K562 (cell line): ENCODE data around the gene PPFIA3. TPM values are rescaled to one million over a fixed set of nuclear protein-coding genes. Genes with fewer than 3 reads are reported as not detected.
A peak's percentile ranks its signal among the peaks of the same experiment; 100 is the strongest.
"Not testable (repeated sequence)": the region's sequence is repeated elsewhere in the genome, so short reads cannot be mapped to it uniquely, and the experiment has no call there.

Experiments
- ATAC-seq: fragments of 200-7000 bp; cut with Tn5 transposase; 3 replicates; pipeline ENCODE4 v1.9.1; 2020; ENCODE audit warnings: moderate library complexity
- BruUV-seq: library from RNA; stranded (reverse); fragments of 400-500 nt; replicated peaks from 2 replicates; lab custom pipeline; 2021; lab: Mats Ljungman, UMichigan
- CTCF ChIA-PET: fragments of 300-600 bp; formaldehyde crosslinking; extraction: SDS; loops from one replicate; lab custom pipeline; 2021; ENCODE audit warnings: low intra/inter-chr PET ratio; lab: Yijun Ruan, JAX
- POLR2A ChIA-PET: fragments of 300-600, 350-650 bp; sonication (Branson Sonifier 250); formaldehyde crosslinking; extraction: SDS; loops from one replicate; lab custom pipeline; 2021; ENCODE audit warnings: antibody characterized with exemption, inconsistent platforms; lab: Yijun Ruan, JAX
- DNase-seq, 4 experiments: peaks; one replicate each; pipeline versions ENCODE4 v3.0.0 to v3.0.0-alpha.2; 2011 to 2018; ENCODE audit warnings: low spot score in 3 of 4, mixed read lengths in 3 of 4; ENCODE audit errors: extremely low read depth in 1 of 4
- FAIRE-seq: peaks from 2 replicates; lab custom pipeline; 2011; peaks lifted over from hg19 to GRCh38; lab: Jason Lieb, UNC
- H2AFZ ChIP-seq: 2 replicates; pipeline ENCODE4 v1.6.0; 2011; ENCODE audit warnings: low read depth, low read length, control low read depth, inconsistent platforms
- H3K27ac ChIP-seq: fragments of 200-600 bp; 3 replicates; pipeline ENCODE4 v1.8.0; 2011; ENCODE audit warnings: low read depth, mild to moderate bottlenecking, control low read depth, inconsistent platforms, low read length, moderate library complexity, mixed read lengths; ENCODE audit errors: extremely low read depth
- H3K27me3 ChIP-seq, 2 experiments: fragments of 300-600 bp in 1 of 2; 2 replicates in 1 of 2; 3 replicates in 1 of 2; pipeline versions ENCODE4 v1.6.0 to v1.8.0; 2011; ENCODE audit warnings: inconsistent platforms in 2 of 2, low read length in 2 of 2, mild to moderate bottlenecking in 1 of 2, mixed read lengths in 1 of 2, moderate library complexity in 1 of 2; ENCODE audit not compliant: control insufficient read depth in 2 of 2, insufficient read depth in 2 of 2
- H3K36me3 ChIP-seq: fragments of 300-600 bp; 3 replicates; pipeline ENCODE4 v1.8.0; 2011; ENCODE audit warnings: mild to moderate bottlenecking, low read length, inconsistent platforms; ENCODE audit not compliant: control insufficient read depth, insufficient read depth
- H3K4me1 ChIP-seq, 2 experiments: fragments of 200-600 bp in 1 of 2; replicated peaks in 1 of 2; 2 replicates in 1 of 2; 3 replicates in 1 of 2; pipeline versions ENCODE4 v1.5.1 to v1.8.0; 2011; ENCODE audit warnings: inconsistent platforms in 2 of 2, low read length in 2 of 2, mild to moderate bottlenecking in 1 of 2, mixed read lengths in 1 of 2, moderate library complexity in 1 of 2; ENCODE audit not compliant: control insufficient read depth in 2 of 2, insufficient read depth in 2 of 2
- H3K4me2 ChIP-seq: 2 replicates; pipeline ENCODE4 v1.6.1; 2011; ENCODE audit warnings: low read length, control low read depth, inconsistent platforms, mixed read lengths; ENCODE audit not compliant: insufficient read depth
- H3K4me3 ChIP-seq: fragments of 200-600 bp; sonication (generic), shearing (Covaris generic); 2 replicates; pipeline ENCODE4 v1.5.1; 2016; ENCODE audit warnings: control low read depth, inconsistent platforms
- H3K79me2 ChIP-seq: fragments of 200-600 bp; 3 replicates; pipeline ENCODE4 v1.8.0; 2011; ENCODE audit warnings: low read length, inconsistent platforms; ENCODE audit not compliant: control insufficient read depth, insufficient read depth
- H3K9ac ChIP-seq, 2 experiments: 2 replicates each; pipeline versions ENCODE4 v1.6.0 to v1.6.1; 2011; ENCODE audit warnings: low read depth in 2 of 2, low read length in 2 of 2, control low read depth in 1 of 2, inconsistent platforms in 1 of 2, mild to moderate bottlenecking in 1 of 2, mixed read lengths in 1 of 2; ENCODE audit not compliant: insufficient read depth in 1 of 2
- H3K9me1 ChIP-seq: one replicate; pipeline ENCODE4 v1.6.0; 2011; ENCODE audit warnings: inconsistent platforms, mild to moderate bottlenecking, low read length, moderate library complexity; ENCODE audit not compliant: control insufficient read depth, insufficient read depth
- H3K9me3 ChIP-seq: replicated peaks from 2 replicates; pipeline ENCODE4 v1.5.1; 2011; ENCODE audit warnings: low read depth, low read length, inconsistent platforms; ENCODE audit not compliant: control insufficient read depth, insufficient read depth
- H4K20me1 ChIP-seq: replicated peaks from 2 replicates; pipeline ENCODE4 v1.6.1; 2011; ENCODE audit warnings: low read length, inconsistent platforms, mixed read lengths; ENCODE audit not compliant: control insufficient read depth, insufficient read depth
- MTA3 ChIP-seq: fragments of 450-650 bp; formaldehyde crosslinking; IDR thresholded peaks from 2 replicates; pipeline ENCODE4 v1.6.1; 2017; ENCODE audit warnings: mild to moderate bottlenecking, borderline replicate concordance
- NFIC ChIP-seq: fragments of 450-650 bp; IDR thresholded peaks from 2 replicates; pipeline ENCODE4 v1.6.1; 2017; ENCODE audit warnings: mild to moderate bottlenecking, inconsistent platforms
- POLR2A ChIP-seq: fragments of 450-650 bp; conservative IDR thresholded peaks from 2 replicates; pipeline ENCODE4 v1.6.1; 2016
- PTRF ChIP-seq: fragments of 450-650 bp; IDR thresholded peaks from 2 replicates; pipeline ENCODE4 v1.6.1; 2016; ENCODE audit warnings: mild to moderate bottlenecking, missing genetic modification characterization, missing compliant biosample characterization
- RBM25 ChIP-seq: fragments of 200-400 bp; formaldehyde crosslinking; IDR thresholded peaks from 2 replicates; pipeline ENCODE4 v1.6.1; 2018; ENCODE audit warnings: low read length, low read depth, moderate library complexity; ENCODE audit not compliant: severe bottlenecking
- TEAD4 ChIP-seq, 2 experiments: sonication (generic) in 1 of 2; formaldehyde crosslinking in 1 of 2; IDR thresholded peaks; 2 replicates each; pipeline versions ENCODE4 v1.6.1 to v1.8.0; 2012 to 2022; ENCODE audit warnings: borderline replicate concordance in 1 of 2, inconsistent platforms in 1 of 2, low read length in 1 of 2, mild to moderate bottlenecking in 1 of 2, missing genetic modification reagents in 1 of 2
- ZNF384 ChIP-seq: IDR thresholded peaks from 2 replicates; pipeline ENCODE4 v1.6.1; 2012; ENCODE audit warnings: low read depth, low read length, improper control_type of control experiment
- WGBS: fragments of 100-300 bp; shearing (Covaris generic); methylation state at CpG from one replicate; pipeline ENCODE4 v1.1.6; 2016; ENCODE audit warnings: low coverage, mixed read lengths; ENCODE audit not compliant: insufficient coverage; ENCODE audit errors: missing lambda C conversion rate; 5-methylcytosine and 5-hydroxymethylcytosine counted together
- in situ Hi-C: fragments of 300-500 bp; cut with MboI; formaldehyde crosslinking; loops from 4 replicates; pipeline ENCODE4 v1.15.0; 2018; ENCODE audit warnings: inconsistent platforms, mixed read lengths
- intact Hi-C: fragments of 100-400 bp; cut with micrococcal nuclease; formaldehyde crosslinking; loops from 2 replicates; pipeline ENCODE4 v1.14.2; 2022
- polyA plus RNA-seq, 8 experiments: library from polyadenylated mRNA; depleted of rRNA in 4 of 8; stranded (reverse) in 5 of 8; unstranded in 3 of 8; fragments of >200 nt; fragmentation: Nextera tagmentation in 2 of 8; fragmentation: Illumina TruSeq in 1 of 8; extraction: Ambion mirVana in 2 of 8; extraction: Trizol in 1 of 8; gene quantifications; 2 replicates each; pipeline versions ENCODE4 v1.2.1 to v1.2.3, GENCODE V29; 2011 to 2014; ENCODE audit warnings: inconsistent platforms in 1 of 8, missing spikeins in 1 of 8
- total RNA-seq, 7 experiments: library from RNA; depleted of rRNA in 6 of 7; stranded (reverse); fragments of >200 nt in 6 of 7; fragmentation: Illumina TruSeq in 2 of 7; extraction: Trizol in 2 of 7; gene quantifications; 2 replicates each; pipeline versions ENCODE4 v1.2.1 to v1.2.3, GENCODE V29; 2011 to 2021; ENCODE audit warnings: low replicate concordance in 1 of 7

The PPFIA3 gene
- total and polyA plus RNA-seq, 9 of the 15 experiments (the other 6 are each of a cell fraction or from before 2014, with no cell fraction given), result 0.10 to 53.0 (median 17.6) TPM

DNA sequence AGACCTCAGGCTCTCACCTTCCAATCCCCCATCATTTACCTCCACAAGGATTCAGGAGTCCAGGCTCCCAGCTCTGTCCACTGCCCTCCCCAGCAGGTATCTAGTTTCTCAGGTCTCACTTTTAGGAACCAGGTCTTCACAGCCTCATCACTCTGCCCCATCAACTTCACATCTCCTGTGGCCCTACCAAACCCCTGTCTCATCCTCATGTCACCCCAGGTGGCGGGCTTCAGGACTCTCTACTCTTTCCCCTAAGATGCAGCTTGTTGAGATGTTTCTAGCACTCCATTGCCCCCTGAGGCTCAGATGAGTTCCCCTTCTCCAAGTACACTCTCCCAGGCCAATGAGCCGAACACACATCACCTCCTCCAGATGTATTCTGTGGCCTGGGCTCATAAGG, 1.5 kb downstream of the PPFIA3 start:
- Histone ChIP-seq H3K9ac (peak overlapping the region in 1 of 2 experiments; percentile 94; a peak in 1 of 4 replicates), H3K36me3 (peaks cover 11% of the 10 kb centered on the region), H3K27ac (no peak overlapping the region), H4K20me1 (no peaks in the 10 kb centered on the region; the same call in 1 of the 2 replicates), H3K4me3 (no peak overlapping the region), H3K4me2 (no peak overlapping the region), H3K9me3 (no peaks in the 10 kb centered on the region), H3K79me2 (peaks cover 14% of the 10 kb centered on the region; the same call in 2 of the 3 replicates), H3K9me1 (no peaks in the 10 kb centered on the region), H3K27me3 (no peaks in the 10 kb centered on the region), H3K4me1 (peaks cover 23 to 58% of the 10 kb centered on the region in 2 experiments), H2AFZ (no peak overlapping the region)
- TF ChIP-seq RBM25, result no peak
- no peak for TF ChIP-seq TEAD4 (IDR thresholded peaks at IDR 0.05; ENCODE audit: low read length)
- TF ChIP-seq TEAD4 (CRISPR knock-in tag; IDR thresholded peaks at IDR 0.05; ENCODE audit: borderline replicate concordance), result no peak
- no peak for TF ChIP-seq PTRF
- no peak for TF ChIP-seq POLR2A
- TF ChIP-seq MTA3, result no peak
- no peak for ATAC-seq
- no TSS peak for BruUV-seq
- 74% methylated on average over 2 of the region's 2 CpGs for WGBS
- in situ Hi-C loops, result no loop called here
- DNase-seq, result no peak
- POLR2A ChIA-PET, result interaction anchor here (0.6 to 1.4 kb wide), 3 partner anchors 8 to 23 kb away, joined by 3 to 6 read pairs (median 5); no protein-coding TSS in a partner anchor
- CTCF ChIA-PET, result no interaction called here
- no peak for FAIRE-seq
- intact Hi-C loops, result no loop called here

DNA sequence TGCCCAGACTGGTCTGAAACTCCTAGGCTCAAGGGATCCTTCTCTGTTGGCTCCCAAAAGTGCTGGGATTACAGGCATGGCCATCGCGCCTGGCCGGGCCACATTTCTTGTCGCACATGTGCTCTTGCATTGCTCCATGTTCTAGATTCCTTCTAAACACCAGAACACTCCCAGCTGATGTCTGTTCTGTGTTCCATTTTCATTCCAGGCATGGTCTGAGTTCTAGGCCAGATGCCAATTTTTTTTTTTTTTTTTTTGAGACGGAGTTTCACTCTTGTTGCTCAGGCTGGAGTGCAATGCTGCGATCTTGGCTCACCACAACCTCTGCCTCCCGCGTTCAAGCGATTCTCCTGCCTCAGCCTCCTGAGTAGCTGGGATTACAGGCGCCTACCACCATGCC, 2.5 kb downstream of the PPFIA3 start:
- CTCF ChIA-PET, H3K27me3 ChIP-seq, H3K4me3 ChIP-seq, POLR2A ChIA-PET, BruUV-seq, ATAC-seq, H3K9me1 ChIP-seq, H3K27ac ChIP-seq, intact Hi-C loops, H3K9me3 ChIP-seq, FAIRE-seq, H2AFZ ChIP-seq, DNase-seq, in situ Hi-C loops, H4K20me1 ChIP-seq, H3K4me2 ChIP-seq, H3K9ac ChIP-seq, H3K36me3 ChIP-seq: not testable (repeated sequence)
- TF ChIP-seq ZNF384 (0 out of 2 replicates have a peak, but pooled peaks have one; percentile 23), NFIC (peak; percentile 53)
- H3K4me1 ChIP-seq, result peaks cover 14 to 49% of the 10 kb centered on the region in 2 experiments
- WGBS, result 81% methylated on average over 5 of the region's 10 CpGs
- H3K79me2 ChIP-seq, result peaks cover 14% of the 10 kb centered on the region; the same call in 2 of the 3 replicates
